ENCODE data around the gene CLASRP.
"Not testable (repeated sequence)": the region's sequence is repeated elsewhere in the genome, so short reads cannot be mapped to it uniquely, and the experiment has no call there.

CLASRP gene

GRCh38 chr19:45099467-45100191 lies 60.8 kb downstream of the CLASRP start:
- Histone ChIP-seq H3K4me2 (peak overlapping the region; percentile 93), H3K36me3 (peaks cover 42% of the 10 kb centered on the region), H3K27ac (peak overlapping the region; percentile 80), H3K4me3 (no peak overlapping the region), H3K27me3 (no peaks in the 10 kb centered on the region), H3K9ac (peak overlapping the region; percentile 67), H4K20me1 (peaks cover 98% of the 10 kb centered on the region), H3K9me3 (no peaks in the 10 kb centered on the region), H3K4me1 (peaks cover 100% of the 10 kb centered on the region)
- no peak for TF ChIP-seq Cebpa-rat (IDR thresholded peaks at IDR 0.05)

GRCh38 chr19:45100201-45100600 lies 61.4 kb downstream of the CLASRP start:
- TF ChIP-seq Cebpa-rat (IDR thresholded peaks at IDR 0.05) = no peak
- H3K4me2 ChIP-seq = peak overlapping the region; percentile 93
- peaks cover 100% of the 10 kb centered on the region for H3K4me1 ChIP-seq
- H3K27ac ChIP-seq = peak overlapping the region; percentile 80
- H3K4me3 ChIP-seq = no peak overlapping the region
- peaks cover 97% of the 10 kb centered on the region for H4K20me1 ChIP-seq
- H3K27me3 ChIP-seq = no peaks in the 10 kb centered on the region
- no peaks in the 10 kb centered on the region for H3K9me3 ChIP-seq
- H3K36me3 ChIP-seq = peaks cover 36% of the 10 kb centered on the region
- peak overlapping the region; percentile 67 for H3K9ac ChIP-seq

- no peak for TF ChIP-seq Cebpa-rat (IDR thresholded peaks at IDR 0.05)
- H3K9me3 ChIP-seq = no peaks in the 10 kb centered on the region
- peaks cover 30% of the 10 kb centered on the region for H3K36me3 ChIP-seq
- peak overlapping the region; percentile 67 for H3K9ac ChIP-seq
- H3K4me2 ChIP-seq = peak overlapping the region; percentile 93
- H4K20me1 ChIP-seq = peaks cover 90% of the 10 kb centered on the region
- no peak overlapping the region for H3K4me3 ChIP-seq
- H3K27ac ChIP-seq = peak overlapping the region; percentile 80
- no peaks in the 10 kb centered on the region for H3K27me3 ChIP-seq
- H3K4me1 ChIP-seq = peaks cover 100% of the 10 kb centered on the region
Observed at GRCh38 chr19:45100846-45101252, 62.0 kb downstream of the CLASRP start.

GRCh38 chr19:45101806-45102205 lies 63.0 kb downstream of the CLASRP start:
- Histone ChIP-seq H3K27me3 (no peaks in the 10 kb centered on the region), H3K9me3 (no peaks in the 10 kb centered on the region), H3K4me1 (peaks cover 100% of the 10 kb centered on the region), H3K27ac (peak overlapping the region; percentile 80), H3K4me2 (peak overlapping the region; percentile 93), H3K9ac (0 out of 2 replicates have a peak overlapping the region, but pooled peaks have one; percentile 11), H4K20me1 (peaks cover 81% of the 10 kb centered on the region), H3K36me3 (peaks cover 20% of the 10 kb centered on the region), H3K4me3 (no peak overlapping the region)
- TF ChIP-seq Cebpa-rat (IDR thresholded peaks at IDR 0.05) = no peak

- Histone ChIP-seq H3K9me3 (no peaks in the 10 kb centered on the region), H3K9ac (peak overlapping the region; percentile 59; the same call in 1 of the 2 replicates), H3K36me3 (peaks cover 16% of the 10 kb centered on the region), H3K4me2 (peak overlapping the region; percentile 93), H3K27ac (peak overlapping the region; percentile 80), H4K20me1 (peaks cover 79% of the 10 kb centered on the region), H3K4me3 (peak overlapping the region; percentile 52; the same call in 1 of the 2 replicates), H3K4me1 (peaks cover 100% of the 10 kb centered on the region), H3K27me3 (no peaks in the 10 kb centered on the region)
- no peak for TF ChIP-seq Cebpa-rat (IDR thresholded peaks at IDR 0.05)
Observed at GRCh38 chr19:45102481-45102880, 63.6 kb downstream of the CLASRP start.

- Histone ChIP-seq H3K27me3 (no peaks in the 10 kb centered on the region), H3K9ac (peak overlapping the region; percentile 59; the same call in 1 of the 2 replicates), H3K27ac (peak overlapping the region; percentile 80), H3K9me3 (no peaks in the 10 kb centered on the region), H3K4me1 (peaks cover 100% of the 10 kb centered on the region), H3K36me3 (peaks cover 12% of the 10 kb centered on the region), H3K4me3 (peak overlapping the region; percentile 52), H3K4me2 (peak overlapping the region; percentile 93), H4K20me1 (peaks cover 74% of the 10 kb centered on the region)
- TF ChIP-seq Cebpa-rat (IDR thresholded peaks at IDR 0.05) = no peak
Observed at GRCh38 chr19:45103156-45103507, 64.3 kb downstream of the CLASRP start.

GRCh38 chr19:45103508-45104319 lies 64.9 kb downstream of the CLASRP start:
- H3K9me3 ChIP-seq = no peaks in the 10 kb centered on the region
- H3K9ac ChIP-seq = peak overlapping the region; percentile 59
- peaks cover 68% of the 10 kb centered on the region for H4K20me1 ChIP-seq
- H3K4me1 ChIP-seq = peaks cover 100% of the 10 kb centered on the region
- H3K27ac ChIP-seq = peak overlapping the region; percentile 80
- H3K36me3 ChIP-seq = peaks cover 12% of the 10 kb centered on the region
- TF ChIP-seq Cebpa-rat (IDR thresholded peaks at IDR 0.05) = no peak
- H3K4me2 ChIP-seq = peak overlapping the region; percentile 93
- peak overlapping the region; percentile 52 for H3K4me3 ChIP-seq
- no peaks in the 10 kb centered on the region for H3K27me3 ChIP-seq

GRCh38 chr19:45104658-45105349 lies 66.0 kb downstream of the CLASRP start:
- Histone ChIP-seq H3K9ac (peak overlapping the region; percentile 16; the same call in 1 of the 2 replicates), H3K27ac (peak overlapping the region; percentile 74), H3K36me3 (peaks cover 6% of the 10 kb centered on the region), H3K27me3 (no peaks in the 10 kb centered on the region), H3K4me1 (peaks cover 100% of the 10 kb centered on the region), H3K9me3 (no peaks in the 10 kb centered on the region), H4K20me1 (peaks cover 62% of the 10 kb centered on the region), H3K4me2 (peak overlapping the region; percentile 93), H3K4me3 (peak overlapping the region; percentile 27; the same call in 1 of the 2 replicates)
- TF ChIP-seq Cebpa-rat (IDR thresholded peaks at IDR 0.05) = no peak

GRCh38 chr19:45106363-45106762 lies 67.5 kb downstream of the CLASRP start:
- peaks cover 46% of the 10 kb centered on the region for H4K20me1 ChIP-seq
- H3K36me3 ChIP-seq, H3K27me3 ChIP-seq, H3K9ac ChIP-seq, H3K4me3 ChIP-seq, H3K9me3 ChIP-seq: not testable (repeated sequence)
- H3K4me1 ChIP-seq = peaks cover 100% of the 10 kb centered on the region
- peak overlapping the region; percentile 74 for H3K27ac ChIP-seq
- H3K4me2 ChIP-seq = peak overlapping the region; percentile 93

Measured in BLaER1 (cell line).